Neural progenitor cell (in vitro differentiated cells): Measurements from ENCODE around the gene PLEKHA7.

Experiments used
- EZH2 ChIP-seq: fragments of 200-600 bp; sonication (generic); IDR thresholded peaks from 2 replicates; pipeline ENCODE4 v1.6.1; 2017; ENCODE audit warnings: antibody characterized with exemption, mild to moderate bottlenecking, moderate library complexity
- EZH2phosphoT487 ChIP-seq: fragments of 200-600 bp; sonication (generic); IDR thresholded peaks from 2 replicates; pipeline ENCODE4 v1.6.1; 2017; ENCODE audit warnings: antibody characterized with exemption
- TF ChIP-seq, protein P1 (sequence below): fragments of 200-600 bp; sonication (generic); IDR thresholded peaks from 2 replicates; pipeline ENCODE4 v1.5.1; 2017; ENCODE audit warnings: antibody characterized with exemption, mild to moderate bottlenecking

DNA sequence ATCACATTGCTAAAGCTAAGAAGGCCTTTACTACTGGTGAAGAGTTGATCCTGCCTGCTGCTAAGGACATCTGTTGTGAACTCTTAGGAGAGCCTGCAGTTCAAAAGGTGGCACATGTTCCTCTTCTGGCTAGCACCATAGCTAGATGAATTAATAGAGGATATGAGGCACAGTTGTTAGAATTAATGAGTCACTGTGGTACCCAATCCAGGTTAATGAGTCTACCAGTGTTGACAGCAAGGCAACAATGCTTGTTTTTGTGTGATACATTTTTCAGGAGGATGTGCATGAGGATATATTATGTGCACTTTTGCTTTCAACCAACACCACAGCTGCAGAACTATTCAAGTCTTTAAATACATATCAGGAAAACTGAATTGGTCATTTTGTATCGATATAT, 263.8 kb downstream of the PLEKHA7 start:
- TF ChIP-seq EZH2 (no peak), EZH2phosphoT487 (no peak)
- TF ChIP-seq, protein P1, sequence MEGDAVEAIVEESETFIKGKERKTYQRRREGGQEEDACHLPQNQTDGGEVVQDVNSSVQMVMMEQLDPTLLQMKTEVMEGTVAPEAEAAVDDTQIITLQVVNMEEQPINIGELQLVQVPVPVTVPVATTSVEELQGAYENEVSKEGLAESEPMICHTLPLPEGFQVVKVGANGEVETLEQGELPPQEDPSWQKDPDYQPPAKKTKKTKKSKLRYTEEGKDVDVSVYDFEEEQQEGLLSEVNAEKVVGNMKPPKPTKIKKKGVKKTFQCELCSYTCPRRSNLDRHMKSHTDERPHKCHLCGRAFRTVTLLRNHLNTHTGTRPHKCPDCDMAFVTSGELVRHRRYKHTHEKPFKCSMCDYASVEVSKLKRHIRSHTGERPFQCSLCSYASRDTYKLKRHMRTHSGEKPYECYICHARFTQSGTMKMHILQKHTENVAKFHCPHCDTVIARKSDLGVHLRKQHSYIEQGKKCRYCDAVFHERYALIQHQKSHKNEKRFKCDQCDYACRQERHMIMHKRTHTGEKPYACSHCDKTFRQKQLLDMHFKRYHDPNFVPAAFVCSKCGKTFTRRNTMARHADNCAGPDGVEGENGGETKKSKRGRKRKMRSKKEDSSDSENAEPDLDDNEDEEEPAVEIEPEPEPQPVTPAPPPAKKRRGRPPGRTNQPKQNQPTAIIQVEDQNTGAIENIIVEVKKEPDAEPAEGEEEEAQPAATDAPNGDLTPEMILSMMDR = no peak
